Measurements from ENCODE around the gene PIK3AP1.
"Not testable (repeated sequence)": the region's sequence is repeated elsewhere in the genome, so short reads cannot be mapped to it uniquely, and the experiment has no call there.

The PIK3AP1 gene, protein sequence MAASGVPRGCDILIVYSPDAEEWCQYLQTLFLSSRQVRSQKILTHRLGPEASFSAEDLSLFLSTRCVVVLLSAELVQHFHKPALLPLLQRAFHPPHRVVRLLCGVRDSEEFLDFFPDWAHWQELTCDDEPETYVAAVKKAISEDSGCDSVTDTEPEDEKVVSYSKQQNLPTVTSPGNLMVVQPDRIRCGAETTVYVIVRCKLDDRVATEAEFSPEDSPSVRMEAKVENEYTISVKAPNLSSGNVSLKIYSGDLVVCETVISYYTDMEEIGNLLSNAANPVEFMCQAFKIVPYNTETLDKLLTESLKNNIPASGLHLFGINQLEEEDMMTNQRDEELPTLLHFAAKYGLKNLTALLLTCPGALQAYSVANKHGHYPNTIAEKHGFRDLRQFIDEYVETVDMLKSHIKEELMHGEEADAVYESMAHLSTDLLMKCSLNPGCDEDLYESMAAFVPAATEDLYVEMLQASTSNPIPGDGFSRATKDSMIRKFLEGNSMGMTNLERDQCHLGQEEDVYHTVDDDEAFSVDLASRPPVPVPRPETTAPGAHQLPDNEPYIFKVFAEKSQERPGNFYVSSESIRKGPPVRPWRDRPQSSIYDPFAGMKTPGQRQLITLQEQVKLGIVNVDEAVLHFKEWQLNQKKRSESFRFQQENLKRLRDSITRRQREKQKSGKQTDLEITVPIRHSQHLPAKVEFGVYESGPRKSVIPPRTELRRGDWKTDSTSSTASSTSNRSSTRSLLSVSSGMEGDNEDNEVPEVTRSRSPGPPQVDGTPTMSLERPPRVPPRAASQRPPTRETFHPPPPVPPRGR

DNA sequence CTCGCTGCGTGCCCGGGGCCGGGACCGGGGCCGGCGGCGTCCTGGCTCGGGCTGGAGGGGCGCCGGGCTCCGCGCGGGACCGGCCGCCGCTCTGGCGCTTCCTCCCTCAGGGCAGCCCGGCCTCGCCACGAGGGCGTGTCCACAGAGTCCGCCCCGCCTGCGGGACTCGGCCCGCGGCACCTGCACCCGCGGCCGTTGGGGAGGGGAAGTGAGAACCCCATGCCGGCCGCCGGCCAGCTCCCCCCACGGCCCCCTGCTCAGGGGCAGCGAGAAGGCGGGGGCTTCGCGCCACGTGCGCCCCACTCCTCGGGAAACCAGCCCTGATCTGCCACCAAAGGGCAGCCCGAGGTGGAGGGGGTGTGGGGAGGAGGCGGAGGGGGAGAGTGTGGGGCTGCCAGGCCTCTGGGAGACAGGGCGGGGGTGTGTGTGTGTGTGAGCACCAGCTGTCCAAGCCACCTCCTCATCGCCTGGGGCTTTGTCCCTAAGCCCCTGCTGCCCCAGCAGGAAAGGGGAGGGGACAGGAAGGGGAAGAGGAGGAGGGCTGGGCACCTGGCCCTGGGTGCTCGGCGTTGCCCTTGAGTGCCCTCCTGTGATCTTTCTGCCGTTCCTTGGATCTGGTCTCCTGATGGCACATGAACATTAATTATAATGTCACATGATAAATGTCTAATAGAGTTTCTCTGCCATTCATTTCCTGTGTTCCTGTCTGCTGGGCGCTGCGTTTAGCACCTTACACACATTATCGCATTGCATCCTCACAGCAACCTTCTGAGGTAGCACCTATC, at the start of gene PIK3AP1:
PIK3AP1 (minus strand) TSS at position 93 of the 785 bp plus-strand sequence. CDS start 120 bp downstream, outside the sequence.
- DNase-seq, result peak; percentile 87

DNA sequence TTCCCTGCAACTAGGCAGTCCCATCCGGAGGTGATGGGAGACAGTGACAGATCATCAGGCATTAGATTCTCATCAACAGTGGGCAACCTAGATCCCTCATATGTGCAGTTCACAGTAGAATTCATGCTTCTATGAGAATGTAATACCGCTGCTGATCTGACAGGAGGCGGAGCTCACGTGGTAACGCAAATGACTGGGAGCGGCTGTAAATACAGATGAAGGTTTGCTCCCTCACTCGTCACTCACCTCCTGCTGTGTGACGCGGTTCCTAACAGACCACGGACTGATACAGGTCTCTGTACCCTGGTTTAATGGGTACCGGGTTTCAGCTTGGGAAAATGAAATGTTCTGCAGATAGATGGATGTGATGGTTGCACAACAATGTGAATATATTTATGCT, 47.8 kb upstream of the PIK3AP1 start:
- no peak for DNase-seq

DNA sequence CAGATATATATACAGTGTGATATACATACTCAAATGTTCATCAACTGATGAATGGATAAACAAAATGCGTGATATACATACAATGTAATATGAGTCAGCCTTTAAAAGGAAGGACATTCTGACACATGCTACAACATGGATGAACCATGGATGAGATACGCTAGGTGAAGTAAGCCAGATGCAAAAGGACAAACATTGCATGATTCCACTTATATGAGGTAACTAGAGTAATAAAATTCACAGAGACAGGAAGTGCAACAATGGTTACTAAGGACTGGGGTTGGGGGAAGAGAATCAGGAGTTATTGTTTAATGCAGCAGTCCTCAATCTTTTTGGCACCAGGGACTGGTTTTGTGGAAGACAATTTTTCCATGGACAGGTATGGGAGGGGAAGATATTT, 47.3 kb upstream of the PIK3AP1 start:
- DNase-seq, result no peak

DNA sequence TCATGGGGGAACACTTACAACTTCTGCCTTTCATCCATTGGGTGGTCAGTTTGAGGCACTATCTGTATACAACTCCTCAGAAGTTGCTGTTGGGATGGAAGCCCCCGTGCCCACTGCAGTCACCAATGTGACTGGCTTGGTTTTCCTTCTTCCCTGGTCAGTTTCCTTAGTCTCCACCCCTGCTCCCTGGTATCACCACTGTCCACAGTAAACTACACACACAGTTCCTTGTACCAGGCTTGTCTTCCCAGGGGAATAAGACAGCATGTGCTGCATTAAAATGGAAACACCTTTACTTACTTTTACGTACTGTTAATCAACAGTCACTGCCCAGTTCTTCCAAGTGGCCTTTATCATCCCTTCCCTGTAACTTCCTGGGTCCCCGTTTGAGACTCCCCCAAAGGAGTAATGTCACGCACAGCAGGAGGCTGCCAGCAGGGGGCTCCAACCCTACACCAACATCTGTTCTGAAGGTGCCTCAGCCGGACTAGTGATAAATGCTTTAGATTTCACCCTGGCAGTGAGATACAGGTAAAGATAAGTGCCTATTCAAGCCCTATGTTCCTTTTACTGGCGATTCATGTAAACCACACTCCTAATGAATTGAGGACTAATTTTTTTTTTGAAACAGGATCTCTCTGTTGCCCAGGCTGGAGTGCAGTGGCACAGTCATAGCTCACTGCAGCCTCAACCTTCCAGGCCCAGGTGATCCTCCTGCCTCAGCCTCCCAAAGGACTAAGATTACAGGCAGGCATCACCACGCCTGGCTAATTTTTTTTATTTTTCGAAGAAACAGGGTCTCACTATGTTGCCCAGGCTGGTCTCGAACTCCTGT, 45.3 kb upstream of the PIK3AP1 start:
- DNase-seq, result peak; percentile 73

DNA sequence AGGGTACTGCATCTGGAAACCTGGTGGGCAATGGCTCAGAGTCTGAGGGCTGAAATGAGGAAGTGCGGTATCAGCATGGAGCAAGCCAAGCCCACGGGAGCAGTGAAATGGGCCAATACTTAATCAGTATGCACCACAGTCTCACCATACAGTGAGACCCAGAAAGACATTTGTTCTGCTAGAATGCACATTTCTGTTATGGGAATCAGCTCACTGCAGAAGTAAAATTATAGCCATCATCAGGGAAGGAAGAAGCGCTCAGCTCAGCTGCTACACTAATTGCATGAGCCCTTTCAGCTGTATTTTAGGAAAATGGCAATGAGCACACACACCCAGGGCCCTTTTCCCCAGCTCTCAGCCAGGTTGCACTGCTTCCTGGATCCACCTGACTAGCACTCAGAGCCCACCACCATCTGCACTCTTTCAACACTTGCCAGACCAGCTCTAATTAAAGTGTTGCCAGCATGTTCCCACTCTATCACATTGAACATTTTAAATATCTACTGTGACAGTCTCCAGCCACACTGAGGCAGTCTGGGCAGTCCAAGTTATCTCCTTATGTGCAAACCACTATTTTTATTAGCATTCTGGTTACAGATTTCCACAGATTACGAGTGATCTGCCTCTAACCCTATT, 44.2 kb upstream of the PIK3AP1 start:
- peak; percentile 38 for DNase-seq

DNA sequence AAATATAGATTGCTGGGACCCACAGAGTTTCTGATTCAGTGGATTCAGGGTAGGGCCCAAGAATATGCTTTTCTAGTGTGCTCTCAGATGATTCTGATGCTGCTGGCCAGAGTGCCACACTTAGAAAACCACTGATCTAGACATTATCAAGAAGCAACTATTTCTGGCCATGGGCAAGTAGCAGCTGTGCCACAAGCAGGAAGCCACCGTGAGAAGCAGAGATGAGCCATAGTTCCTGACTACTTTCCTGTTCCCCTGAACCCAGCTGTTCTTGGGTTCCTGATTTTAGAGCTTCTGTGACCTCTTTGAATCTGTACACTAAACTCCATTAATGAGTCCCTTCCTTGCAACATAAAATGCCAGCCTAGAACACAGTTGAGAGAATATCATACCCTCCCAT, 38.1 kb upstream of the PIK3AP1 start:
- DNase-seq, result peak; percentile 74

DNA sequence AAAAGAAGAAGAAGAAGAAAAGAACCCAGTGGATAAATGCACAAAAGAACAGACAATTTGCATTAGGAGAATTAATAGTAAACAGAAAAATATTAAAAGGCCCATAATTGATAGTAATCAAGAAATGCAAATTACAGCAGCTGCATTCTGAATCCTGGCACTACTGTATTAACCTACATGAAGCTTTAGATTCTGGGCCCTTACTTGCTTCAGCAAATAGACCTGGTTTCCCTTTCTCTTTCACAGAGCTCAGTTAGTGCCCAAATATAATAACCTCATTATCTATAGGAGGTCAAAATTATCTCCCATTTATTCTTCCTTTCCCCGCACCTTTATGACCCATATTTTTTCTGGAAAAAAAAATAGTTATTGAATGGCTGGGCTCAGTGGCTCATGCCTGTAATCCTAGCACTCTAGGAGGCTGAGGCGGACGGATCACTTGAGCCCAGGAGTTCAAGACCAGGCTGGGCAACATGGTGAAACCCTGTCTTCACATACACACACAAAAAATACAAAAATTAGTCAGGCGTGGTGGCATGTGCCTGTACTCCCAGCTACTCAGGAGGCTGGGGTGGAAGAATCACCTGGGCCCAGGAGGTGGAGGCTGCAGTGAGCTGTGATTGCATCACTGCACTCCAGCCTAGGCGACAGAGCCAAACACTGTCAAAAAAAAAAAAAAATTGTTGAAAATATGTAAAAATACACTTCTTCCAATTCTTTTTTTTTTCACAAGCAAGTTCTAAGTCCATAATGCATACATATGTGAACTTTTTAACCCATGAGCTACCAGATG, 36.0 kb upstream of the PIK3AP1 start:
- peak; percentile 25 for DNase-seq

DNA sequence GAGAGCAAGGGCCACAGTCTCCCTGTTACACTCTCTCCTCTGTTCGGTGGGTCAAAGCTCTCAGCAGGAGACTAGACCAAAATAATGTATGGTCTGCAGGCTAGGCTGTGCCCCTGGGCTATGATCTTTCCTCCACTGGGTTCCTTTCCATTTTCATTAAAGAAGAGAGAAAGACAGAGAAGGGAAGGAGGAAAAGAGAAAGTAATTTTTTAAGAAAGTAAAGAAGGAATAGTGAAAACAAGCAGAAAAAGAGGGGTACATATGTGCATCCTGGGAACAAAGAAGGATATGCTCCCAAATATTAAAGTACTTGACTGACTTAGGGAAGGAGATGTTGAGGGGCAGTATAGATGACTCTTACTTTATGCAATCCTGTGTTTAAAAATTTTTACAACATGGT, 33.6 kb upstream of the PIK3AP1 start:
- no peak for DNase-seq

DNA sequence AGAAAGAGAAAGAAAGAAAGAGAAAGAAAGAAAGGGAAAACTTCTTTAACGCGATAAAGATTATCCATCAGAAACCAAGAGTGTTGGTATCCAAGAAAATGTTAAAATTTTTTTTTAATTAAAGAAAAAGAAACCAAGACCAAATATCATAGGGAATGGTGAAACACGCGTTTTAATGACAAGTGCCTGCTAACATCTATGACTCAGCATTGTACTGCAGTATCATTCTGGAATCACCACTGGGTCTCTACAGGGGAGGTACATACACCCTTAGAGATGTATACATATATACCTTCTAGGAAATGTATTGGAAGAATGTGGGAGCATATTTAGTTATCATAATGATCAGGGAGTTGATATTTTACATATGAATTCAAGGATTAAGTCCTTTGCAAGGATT, 32.1 kb upstream of the PIK3AP1 start:
- peak; percentile 44 for DNase-seq

DNA sequence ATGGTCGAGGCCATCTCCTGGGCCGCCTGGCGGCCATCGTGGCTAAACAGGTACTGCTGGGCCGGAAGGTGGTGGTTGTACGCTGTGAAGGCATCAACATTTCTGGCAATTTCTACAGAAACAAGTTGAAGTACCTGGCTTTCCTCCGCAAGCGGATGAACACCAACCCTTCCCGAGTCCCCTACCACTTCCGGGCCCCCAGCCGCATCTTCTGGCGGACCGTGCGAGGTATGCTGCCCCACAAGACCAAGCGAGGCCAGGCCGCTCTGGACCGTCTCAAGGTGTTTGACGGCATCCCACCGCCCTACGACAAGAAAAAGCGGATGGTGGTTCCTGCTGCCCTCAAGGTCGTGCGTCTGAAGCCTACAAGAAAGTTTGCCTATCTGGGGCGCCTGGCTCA, 30.0 kb upstream of the PIK3AP1 start:
- DNase-seq, result not testable (repeated sequence)

DNA sequence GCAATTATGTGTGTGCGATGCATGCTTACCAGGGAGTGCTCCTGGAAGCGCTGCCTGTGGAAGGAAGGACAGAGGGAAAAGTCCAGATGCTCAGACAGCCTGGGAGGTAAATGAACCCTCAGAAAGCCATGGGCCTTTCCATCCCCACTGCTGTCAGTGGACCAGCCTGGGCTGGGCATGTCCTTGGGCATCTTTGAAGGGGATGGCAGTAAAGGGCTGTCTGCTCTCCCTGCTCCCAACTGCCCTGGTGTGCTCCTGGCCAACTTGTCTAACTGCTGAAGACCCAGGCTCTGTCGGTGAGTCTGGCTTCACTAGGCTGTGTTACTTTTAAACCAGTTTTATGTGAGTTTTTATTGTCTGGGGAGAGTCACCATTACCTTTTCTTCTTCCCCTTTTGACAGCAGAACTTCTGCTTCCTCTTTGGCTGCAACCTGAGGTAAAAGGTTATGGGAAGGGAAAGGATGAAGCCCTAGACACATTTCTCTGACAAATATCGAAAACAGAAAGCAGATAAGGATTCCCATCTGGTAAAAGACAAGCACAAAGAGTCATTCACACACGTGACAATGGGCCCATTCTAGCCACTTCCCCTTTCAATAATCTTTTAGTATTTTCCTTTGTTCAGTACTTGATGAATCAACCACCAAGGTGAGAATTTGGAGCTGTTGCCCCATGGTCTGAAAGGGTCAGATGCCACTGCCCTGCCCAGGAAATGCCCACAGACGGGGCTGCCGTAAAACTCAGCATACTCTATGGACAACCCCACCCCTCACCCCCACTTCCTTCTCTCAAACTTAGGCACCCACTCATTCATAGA, 27.6 kb upstream of the PIK3AP1 start:
- peak; percentile 90 for DNase-seq

DNA sequence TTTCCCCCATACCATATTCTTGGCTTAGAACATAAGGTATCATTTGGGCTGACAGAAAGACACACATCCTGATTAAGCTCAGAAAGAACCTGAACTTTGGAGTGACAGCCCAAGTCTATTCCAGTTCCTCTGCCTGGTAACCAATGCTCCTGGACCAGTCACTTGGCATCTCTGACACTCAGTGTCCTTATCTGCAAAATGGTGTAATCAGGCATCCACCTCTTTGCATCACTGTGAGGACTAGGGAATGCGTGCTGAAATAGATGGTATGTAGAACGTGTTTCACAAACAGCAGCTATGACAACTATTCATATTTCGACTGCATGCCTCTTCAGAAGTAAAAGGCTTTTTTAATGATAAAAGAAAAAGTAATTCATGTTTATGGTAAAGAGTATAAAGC, 26.2 kb upstream of the PIK3AP1 start:
- DNase-seq, result no peak

DNA sequence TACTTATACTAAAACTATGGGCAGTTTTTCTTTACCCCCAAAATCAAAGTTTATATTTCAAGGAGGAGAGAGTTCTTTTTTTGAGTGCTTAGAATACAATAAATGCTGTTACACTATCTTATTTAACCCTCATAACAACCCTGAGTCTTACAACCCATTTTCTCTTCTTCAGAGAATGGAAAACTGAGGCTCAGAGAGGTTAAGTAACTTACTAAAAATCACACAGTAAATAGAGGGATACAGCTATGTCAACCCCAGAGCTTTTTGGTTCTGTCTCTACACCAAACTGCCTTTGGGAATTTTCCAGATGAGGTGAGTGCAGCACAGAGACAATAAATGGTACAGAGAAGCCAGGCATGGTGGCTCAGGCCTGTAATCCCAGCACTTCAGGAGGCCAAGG, 25.6 kb upstream of the PIK3AP1 start:
- no peak for DNase-seq

DNA sequence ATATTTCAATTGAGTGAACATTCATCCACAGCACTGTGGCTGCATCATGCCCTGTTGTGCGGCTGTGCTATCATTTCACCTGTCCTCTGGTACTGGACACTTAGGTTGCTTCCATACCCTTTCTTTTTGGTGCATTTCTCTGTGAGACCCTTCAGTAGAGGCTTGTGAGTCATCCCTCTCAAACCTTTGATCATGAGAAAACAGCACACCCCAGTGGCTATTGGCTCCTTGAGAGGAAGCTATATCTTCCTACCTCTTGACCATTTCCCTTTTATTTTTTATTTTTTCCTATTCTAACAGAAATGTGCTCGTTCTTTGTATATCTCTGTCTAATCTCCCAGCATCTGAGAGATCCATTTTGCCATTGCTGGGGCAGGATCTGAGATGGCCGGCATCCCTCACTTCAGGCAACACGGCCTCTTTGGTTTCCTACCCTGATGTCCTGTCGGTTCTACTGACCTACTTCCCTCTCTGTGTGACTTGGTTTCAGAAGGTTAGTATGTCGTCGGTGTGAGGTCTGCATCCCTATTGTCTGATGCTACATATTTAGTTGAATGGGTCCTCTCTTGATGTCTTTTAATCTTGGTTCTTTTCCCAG, 23.8 kb upstream of the PIK3AP1 start:
- peak; percentile 39 for DNase-seq

DNA sequence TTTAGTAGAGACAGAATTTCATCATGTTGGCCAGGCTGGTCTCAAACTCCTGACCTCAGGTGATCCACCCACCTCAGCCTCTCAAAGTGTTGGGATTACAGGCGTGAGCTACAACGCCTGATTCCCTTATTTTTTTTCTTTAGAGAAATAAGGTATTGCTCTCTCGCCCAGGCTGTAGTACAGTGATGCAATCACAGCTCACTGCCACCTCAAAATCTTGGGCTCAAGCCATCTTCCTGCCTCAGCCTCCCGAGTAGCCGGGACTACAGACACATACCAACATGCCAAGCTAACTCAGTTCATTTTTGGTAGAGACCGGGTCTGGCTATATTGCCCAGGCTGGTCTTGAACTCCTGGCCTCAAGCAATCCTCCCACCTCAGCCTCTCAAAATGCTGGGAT, 21.2 kb upstream of the PIK3AP1 start:
- DNase-seq, result not testable (repeated sequence)

DNA sequence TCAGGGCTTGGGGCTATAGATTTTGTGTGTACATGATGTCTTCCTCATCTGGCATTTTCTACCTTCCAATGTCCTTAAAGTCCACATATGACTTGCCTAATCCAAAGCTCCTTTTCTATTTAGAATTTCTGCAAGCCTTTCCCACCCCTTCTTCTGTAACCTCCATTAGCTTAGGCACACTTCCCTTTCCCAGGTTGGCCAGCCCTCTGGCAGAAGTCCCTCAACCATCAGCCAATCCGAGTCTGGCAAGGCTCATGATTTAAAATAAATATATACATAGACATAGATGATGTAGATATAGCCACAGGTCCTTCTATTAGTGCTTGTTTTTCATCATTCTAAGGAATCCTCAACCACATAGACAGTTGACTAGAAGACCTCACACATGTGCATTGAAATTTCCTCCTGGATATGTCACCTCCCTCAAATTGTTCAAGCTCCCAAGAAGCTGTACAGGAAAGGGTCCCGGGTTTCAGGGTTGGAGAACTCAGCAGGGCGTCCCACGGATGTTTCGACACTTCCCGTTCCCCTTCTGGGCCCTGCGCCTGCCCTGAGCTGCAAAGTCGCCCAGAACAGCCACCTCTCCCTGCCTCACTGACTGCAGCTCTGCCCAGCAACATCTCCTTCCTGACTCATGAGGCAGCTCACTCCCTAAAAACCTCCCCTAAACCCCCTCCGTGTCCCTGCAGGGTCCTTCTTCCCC, 20.4 kb upstream of the PIK3AP1 start:
- DNase-seq, result peak; percentile 92

DNA sequence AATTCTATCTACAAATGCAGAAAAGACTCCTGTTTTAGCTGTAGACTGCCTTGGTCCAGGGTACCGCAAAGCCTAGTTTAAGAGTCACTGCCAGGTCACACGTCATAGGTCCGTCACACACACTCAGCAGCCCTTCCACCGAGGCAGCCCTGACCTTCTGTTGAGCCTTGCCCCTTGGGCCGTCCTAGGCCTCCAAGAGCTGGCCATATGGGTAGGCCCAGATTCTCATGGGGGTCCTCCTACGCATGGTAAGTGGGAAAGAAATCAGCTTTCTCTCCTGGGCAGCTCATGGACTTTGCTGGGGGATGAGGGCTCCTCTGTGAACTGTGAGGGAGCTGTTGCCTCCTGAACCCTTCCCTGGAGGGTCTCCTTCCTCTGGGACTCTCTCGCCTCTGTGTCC, 19.8 kb upstream of the PIK3AP1 start:
- no peak for DNase-seq

DNA sequence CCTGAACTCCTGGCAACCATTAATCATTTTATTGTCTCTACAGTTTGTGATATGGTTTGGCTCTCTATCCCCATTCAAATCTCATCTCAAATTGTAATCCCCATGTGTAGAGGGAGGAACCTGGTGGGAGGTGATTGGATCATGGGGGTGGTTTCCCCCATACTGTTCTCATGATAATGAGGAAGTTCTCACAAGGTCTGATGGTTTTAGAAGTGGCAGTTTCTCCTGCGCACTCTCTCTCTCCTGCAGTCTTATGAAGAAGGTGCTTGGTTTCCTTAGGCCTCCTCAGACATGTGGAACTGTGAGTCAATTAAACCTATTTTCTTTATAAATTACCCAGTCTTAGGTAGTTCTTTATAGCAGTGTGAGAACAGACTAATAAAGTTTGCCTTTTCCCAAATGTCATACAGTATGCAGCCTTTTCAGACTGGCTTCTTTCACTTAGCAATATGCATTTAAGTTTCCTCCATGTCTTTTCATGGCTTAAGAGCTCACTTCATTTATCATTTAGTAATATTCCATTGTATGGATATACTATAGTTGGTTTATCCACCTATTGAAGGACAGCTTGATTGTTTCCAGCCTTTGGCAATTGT, 17.1 kb upstream of the PIK3AP1 start:
- DNase-seq, result peak; percentile 55

DNA sequence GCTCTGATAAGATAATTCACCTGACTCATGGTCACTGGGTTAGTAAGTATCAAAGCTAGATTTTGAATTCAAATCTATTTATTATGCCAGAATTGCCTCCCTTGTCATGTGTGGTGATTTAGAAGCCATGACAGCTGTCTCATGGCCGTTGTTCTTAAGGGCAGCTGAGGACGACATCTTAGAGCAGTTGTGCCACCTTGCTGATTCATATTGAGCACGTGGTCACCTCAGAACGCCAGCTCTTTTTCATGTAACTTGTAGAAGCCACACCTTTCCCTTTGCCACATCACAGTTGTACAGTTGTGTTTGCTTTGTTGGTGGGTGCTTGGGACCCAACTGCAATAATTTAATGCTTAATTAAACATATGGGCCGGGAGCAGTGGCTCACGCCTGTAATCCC, 4.3 kb upstream of the PIK3AP1 start:
- no peak for DNase-seq

All from suppressor macrophage treated with lipopolysaccharide for 4 hours (primary cell).